Effector memory CD4-positive, alpha-beta T cell (primary cell): ENCODE data around the gene WDCP.
"Not testable (repeated sequence)": the region's sequence is repeated elsewhere in the genome, so short reads cannot be mapped to it uniquely, and the experiment has no call there.

Experiments
- DNase-seq, 3 donors: peaks; one replicate each; pipeline ENCODE4 v3.0.0-alpha.2; 2020
- H3K27ac ChIP-seq: 2 replicates; pipeline ENCODE4 v1.7.0; 2013; ENCODE audit warnings: mild to moderate bottlenecking, low read length, moderate library complexity; ENCODE audit not compliant: insufficient read depth, poor library complexity, severe bottlenecking
- H3K27me3 ChIP-seq: replicated peaks from 2 replicates; pipeline ENCODE4 v1.7.0; 2013; ENCODE audit warnings: mild to moderate bottlenecking, low read length; ENCODE audit not compliant: insufficient read depth, control insufficient read depth, poor library complexity, severe bottlenecking
- H3K36me3 ChIP-seq: 2 replicates; pipeline ENCODE4 v1.7.0; 2013; ENCODE audit warnings: mild to moderate bottlenecking, low read length, moderate library complexity; ENCODE audit not compliant: control insufficient read depth, insufficient read depth
- H3K4me1 ChIP-seq: 2 replicates; pipeline ENCODE4 v1.7.0; 2013; ENCODE audit warnings: low read length, mild to moderate bottlenecking; ENCODE audit not compliant: control insufficient read depth, insufficient read depth, poor library complexity, severe bottlenecking
- H3K4me3 ChIP-seq: 2 replicates; pipeline ENCODE4 v1.7.0; 2013; ENCODE audit warnings: low read length, low read depth, mild to moderate bottlenecking; ENCODE audit not compliant: insufficient read depth, poor library complexity, severe bottlenecking
- H3K9me3 ChIP-seq: 2 replicates; pipeline ENCODE4 v1.7.0; 2013; ENCODE audit warnings: mild to moderate bottlenecking, low read length, moderate library complexity; ENCODE audit not compliant: control insufficient read depth

WDCP gene

DNA sequence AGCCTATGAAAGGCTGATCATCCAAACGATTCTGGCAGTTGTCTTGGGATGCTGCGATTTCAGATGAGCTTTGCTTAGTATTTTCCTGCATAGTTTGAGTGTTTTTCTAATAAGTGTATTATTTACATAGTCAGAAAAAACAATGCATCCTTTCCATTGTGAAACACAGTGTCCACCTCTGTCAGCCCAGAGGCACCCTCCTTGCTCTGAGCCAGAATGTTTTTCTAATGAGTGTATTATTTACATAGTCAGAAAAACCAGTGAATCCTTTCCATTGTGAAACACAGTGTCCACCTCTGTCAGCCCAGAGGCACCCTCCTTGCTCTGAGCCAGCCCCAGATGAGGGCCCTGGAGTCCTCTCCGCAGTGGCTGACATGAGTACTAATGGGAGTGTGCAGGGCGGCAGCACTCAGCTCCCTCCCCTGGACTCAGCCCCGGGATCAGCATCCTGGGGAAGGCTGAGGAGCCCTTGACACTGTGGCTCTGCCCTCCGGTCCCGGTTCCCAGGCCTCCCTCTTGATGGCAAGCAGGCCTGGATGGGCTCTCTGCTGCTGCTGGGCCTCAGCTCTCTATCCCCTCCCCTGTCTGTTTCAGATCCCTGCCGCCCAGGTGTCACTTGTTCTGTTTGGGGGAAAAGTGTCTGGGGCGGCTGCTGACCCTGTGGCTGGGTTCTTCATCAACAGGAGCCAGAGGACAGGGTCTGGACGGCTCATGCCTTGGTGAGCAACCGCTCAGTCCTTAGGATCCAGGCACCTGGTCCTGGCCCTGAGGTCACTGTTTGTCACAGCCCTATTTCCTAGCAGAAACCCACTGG is 31.4 kb downstream of the WDCP start:
- Histone ChIP-seq H3K4me3 (no peak overlapping the region), H3K27me3 (peaks cover 5% of the 10 kb centered on the region), H3K9me3 (no peaks in the 10 kb centered on the region), H3K36me3 (no peaks in the 10 kb centered on the region), H3K27ac (no peak overlapping the region), H3K4me1 (no peaks in the 10 kb centered on the region)
- DNase-seq = no peak

DNA sequence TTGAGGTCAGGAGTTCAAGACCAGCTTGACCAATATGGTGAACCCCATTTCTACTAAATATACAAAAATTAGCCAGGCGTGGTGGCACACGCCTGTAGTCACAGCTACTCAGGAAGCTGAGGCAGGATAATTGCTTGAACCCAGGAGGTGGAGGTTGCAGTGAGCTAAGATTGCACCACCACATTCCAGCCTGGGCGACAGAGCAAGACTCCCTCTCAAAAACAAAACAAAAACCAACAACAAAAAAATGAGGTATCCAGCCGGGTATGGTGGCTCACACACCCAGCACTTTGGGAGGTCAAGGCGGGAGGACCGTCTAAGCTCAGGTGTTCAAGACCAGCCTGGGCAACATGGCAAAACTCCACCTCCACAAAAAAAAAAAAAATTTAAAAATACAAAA is 32.3 kb downstream of the WDCP start:
- H3K9me3 ChIP-seq, H3K4me3 ChIP-seq, H3K36me3 ChIP-seq, H3K27ac ChIP-seq, DNase-seq, H3K4me1 ChIP-seq: not testable (repeated sequence)
- peaks cover 14% of the 10 kb centered on the region for H3K27me3 ChIP-seq

DNA sequence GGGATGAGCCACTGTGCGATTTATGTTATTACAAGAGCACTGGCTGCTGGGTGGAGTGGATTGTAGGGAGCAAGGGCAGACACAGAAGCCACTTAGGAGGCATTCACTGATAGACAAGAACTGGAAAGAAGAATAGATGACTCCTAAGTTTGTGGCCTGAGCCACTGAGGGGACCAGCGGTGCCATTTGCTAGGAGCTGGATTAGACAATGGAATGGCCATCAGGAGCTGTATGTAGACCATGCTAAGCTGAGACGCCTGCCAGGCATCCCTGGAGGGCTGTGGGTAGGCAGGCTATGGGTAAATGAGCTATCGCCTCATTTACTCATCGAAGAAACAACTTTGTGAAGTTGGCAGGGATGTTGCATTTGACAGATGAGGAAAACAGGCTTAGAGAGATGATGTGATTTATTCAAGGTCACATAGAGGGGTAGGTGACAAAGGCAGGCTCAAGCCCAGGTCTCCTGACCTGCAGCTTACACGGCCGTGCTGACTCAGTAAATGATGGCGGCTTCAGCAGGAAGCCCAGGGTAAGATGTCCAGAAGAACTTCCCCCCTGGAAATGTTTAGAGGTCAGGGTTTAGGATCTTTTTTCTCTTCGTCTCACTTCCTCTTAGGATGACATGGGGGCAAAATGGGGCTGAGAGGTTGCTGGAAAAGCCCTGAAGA is 34.5 kb downstream of the WDCP start:
- H3K4me1 ChIP-seq = peaks cover 5% of the 10 kb centered on the region
- no peak overlapping the region for H3K4me3 ChIP-seq
- DNase-seq = no peak
- no peak overlapping the region for H3K27ac ChIP-seq
- H3K9me3 ChIP-seq = no peaks in the 10 kb centered on the region
- H3K27me3 ChIP-seq = peaks cover 20% of the 10 kb centered on the region
- no peaks in the 10 kb centered on the region for H3K36me3 ChIP-seq

DNA sequence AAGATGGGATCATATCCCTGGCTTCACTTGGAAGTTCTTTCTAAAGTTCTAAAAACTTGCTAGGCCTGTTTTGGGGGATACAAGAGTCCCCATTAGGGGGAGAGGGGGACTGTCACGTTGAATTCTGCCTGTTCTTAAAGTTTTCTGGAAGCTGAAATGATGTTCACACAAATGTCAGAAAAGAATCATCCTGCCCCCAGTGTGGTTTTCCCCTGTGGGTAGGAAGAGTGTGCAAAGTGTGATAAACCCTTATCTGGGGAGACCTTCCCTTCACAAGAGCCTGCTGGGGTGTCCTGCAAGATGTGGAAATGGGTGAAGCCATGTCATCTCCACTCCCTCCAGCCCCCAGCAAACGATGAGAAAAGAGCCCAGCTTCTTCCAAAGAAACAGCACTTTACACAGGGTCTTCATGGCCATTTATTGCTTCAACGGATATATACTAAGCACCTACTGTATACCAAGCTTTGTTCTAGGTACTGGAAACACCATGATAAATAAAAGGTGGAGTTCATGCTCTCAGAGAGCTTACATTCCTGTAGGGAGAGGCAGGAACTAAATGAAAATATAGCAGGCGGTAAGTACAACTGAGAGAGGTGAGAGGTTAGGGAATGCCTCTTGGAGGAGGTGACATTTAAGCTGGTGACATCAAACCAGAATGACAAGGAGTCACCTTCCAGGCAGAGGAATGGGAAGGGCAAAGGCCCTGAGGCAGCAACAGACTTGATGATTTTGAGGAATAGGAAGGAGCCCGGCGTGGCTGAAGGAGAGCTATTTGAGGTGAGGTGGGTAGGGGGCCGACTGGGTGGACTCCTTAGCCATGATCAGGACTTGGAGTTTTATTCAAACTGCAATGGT is 35.7 kb downstream of the WDCP start:
- no peaks in the 10 kb centered on the region for H3K36me3 ChIP-seq
- no peak overlapping the region for H3K27ac ChIP-seq
- H3K27me3 ChIP-seq = peaks cover 20% of the 10 kb centered on the region
- H3K4me3 ChIP-seq = no peak overlapping the region
- H3K4me1 ChIP-seq = peaks cover 5% of the 10 kb centered on the region
- no peak for DNase-seq
- H3K9me3 ChIP-seq = no peaks in the 10 kb centered on the region

DNA sequence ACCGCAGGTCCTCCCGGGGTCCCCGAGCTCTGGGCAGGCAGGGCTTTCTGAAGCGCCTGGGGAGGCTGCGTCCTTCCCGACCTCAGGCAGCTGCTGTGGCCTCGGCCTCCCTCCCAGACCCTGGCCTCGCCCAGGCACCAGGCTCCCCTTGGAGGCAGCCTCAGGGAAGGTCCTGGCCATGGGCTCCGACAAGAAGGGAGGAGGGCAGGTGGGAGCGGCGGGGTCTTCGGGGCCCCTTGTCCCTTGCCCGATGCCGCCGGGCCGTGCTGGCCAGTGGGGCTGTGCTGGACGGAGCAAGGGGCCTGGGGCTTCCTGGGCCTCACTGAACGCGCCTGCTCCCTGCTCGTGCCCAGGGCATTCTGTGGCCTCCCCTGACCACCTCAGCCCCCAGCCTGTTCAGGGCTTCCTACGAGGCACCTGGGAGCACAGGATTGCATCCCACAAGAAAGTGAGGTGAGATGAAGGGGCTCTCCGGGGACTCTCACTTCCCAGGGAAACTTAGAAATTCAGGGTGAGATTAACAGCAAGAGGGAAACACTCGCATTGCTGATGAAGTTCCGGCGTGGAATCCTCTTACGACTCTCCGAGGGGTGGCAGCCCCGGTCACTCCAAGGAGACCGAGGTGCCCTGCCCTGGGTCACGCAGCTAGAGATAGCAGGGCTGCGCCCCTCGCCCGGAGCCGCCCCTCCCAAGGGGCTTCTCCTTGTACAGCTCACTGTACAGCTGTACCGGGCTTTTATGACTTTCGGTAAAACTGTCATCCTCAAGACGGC is 36.5 kb downstream of the WDCP start:
- H3K9me3 ChIP-seq = no peaks in the 10 kb centered on the region
- H3K36me3 ChIP-seq = no peaks in the 10 kb centered on the region
- H3K27ac ChIP-seq = no peak overlapping the region
- no peak for DNase-seq
- peaks cover 5% of the 10 kb centered on the region for H3K4me1 ChIP-seq
- peaks cover 20% of the 10 kb centered on the region for H3K27me3 ChIP-seq
- no peak overlapping the region for H3K4me3 ChIP-seq

DNA sequence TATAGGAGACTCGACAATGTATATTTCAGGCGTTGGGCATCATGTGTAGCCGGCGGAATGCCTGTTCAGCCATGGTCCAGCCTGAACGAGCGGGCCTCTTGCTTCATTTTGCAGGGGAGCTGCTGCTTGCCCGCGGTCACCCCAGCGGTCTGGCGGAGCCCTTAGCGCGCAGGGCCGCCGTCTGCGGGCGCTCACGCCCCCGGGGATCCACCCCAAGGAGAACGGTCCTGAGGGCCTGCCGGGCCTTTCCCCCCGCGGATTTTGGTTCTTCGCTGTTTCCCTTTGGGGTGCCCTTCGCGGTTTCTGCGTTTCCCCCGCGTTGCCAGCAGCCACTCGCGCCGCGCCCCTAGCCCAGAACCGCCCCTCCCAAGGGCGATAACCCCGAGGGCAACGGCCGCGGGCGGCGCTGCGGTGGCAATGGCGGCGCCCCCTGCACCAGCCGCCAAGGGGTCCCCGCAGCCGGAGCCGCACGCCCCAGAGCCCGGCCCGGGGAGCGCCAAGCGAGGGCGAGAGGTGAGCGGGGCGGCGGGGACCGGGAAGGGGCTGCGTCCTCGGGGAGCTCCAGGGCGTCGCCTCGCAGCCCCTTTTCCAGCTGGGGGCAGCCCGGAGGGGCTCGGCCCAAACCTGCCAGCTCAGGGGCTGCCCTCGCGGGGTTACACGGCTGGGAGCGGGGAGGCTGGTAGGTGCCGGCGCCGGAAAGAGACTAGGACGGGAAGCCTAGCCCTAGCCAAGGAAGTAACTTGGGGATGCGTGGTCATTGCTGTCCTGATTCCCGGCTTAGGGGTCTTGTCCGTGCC is 37.3 kb downstream of the WDCP start, which contains the start of gene MFSD2B:
Gene MFSD2B (plus strand): TSS at position 406 of the 797 bp plus-strand sequence. CDS start 12 bp downstream, at position 418.
- peaks cover 20% of the 10 kb centered on the region for H3K27me3 ChIP-seq
- no peak within 1 kb of the TSS for H3K27ac ChIP-seq
- no peak within 1 kb of the TSS for H3K4me3 ChIP-seq
- no peaks in the 10 kb centered on the region for H3K36me3 ChIP-seq
- H3K4me1 ChIP-seq = peaks cover 5% of the 10 kb centered on the region
- no peaks in the 10 kb centered on the region for H3K9me3 ChIP-seq
- no peak for DNase-seq

DNA sequence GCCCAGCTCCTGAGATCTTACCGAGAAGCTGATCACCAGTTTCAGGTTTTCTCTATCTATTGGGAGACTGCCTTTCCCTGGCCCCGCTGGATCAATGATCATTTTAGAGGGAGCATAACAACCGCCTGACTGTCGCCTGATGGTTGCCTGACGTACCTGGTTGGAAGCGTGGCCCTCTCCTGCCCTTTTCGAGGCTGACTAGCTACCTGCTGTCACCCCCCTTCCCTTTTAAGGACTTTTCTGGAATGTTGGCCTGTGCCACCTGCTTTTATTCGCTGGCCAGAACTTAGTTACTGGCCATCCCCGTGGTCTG is 37.9 kb downstream of the WDCP start:
- peaks cover 20% of the 10 kb centered on the region for H3K27me3 ChIP-seq
- H3K27ac ChIP-seq = no peak overlapping the region
- H3K9me3 ChIP-seq = no peaks in the 10 kb centered on the region
- no peaks in the 10 kb centered on the region for H3K36me3 ChIP-seq
- no peak for DNase-seq
- peaks cover 5% of the 10 kb centered on the region for H3K4me1 ChIP-seq
- H3K4me3 ChIP-seq = no peak overlapping the region

DNA sequence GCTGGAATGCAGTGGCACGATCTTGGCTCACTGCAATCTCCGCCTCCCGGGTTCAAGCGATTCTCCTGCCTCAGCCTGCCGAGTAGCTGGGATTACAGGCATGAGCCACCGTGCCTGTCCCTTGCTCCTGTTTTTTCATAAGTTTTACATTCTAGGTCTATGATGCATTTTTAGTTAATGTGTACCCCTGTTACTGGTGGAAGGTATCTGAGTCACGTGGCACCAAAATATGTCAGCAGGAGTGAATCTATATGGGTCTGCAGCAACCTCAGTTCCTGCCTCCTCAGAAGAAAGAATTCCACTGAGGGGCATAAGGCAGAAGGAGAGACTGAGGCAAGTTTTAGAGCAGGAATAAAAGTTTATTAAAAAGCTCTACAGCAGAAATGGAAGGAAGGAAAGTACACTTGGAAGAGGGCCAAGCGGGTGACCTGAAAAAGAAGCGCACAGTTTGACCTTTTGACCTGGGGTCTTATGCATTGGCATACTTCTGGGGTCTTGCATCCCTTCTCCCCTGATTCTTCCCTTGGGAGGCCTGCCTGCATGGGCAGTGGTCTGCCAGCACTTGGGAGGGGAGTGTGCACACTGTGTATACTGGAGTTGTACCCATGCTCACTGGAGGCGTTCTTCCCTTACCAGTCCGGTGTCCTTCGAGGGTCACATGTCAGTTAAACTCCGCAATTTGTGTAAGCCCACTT is 38.4 kb downstream of the WDCP start:
- no peak overlapping the region for H3K27ac ChIP-seq
- no peak for DNase-seq
- H3K27me3 ChIP-seq = peaks cover 20% of the 10 kb centered on the region
- peaks cover 5% of the 10 kb centered on the region for H3K4me1 ChIP-seq
- no peaks in the 10 kb centered on the region for H3K9me3 ChIP-seq
- no peaks in the 10 kb centered on the region for H3K36me3 ChIP-seq
- H3K4me3 ChIP-seq = no peak overlapping the region
